Mesothelial cell of epicardium (in vitro differentiated cells): ENCODE data around the gene ALG1. TPM values are rescaled to one million over a fixed set of nuclear protein-coding genes. Genes with fewer than 3 reads are reported as not detected.

Experiments used
- DNase-seq, 2 experiments: peaks; one replicate each; pipeline ENCODE4 v3.0.0; 2021; ENCODE audit warnings: low spot score in 2 of 2; ENCODE audit not compliant: unreplicated experiment in 2 of 2
- H3K27ac Mint-ChIP-seq: 2 replicates; pipeline ENCODE4 v1.8.0; 2021; ENCODE audit warnings: mixed read lengths
- H3K27me3 Mint-ChIP-seq: 2 replicates; pipeline ENCODE4 v1.8.0; 2021; ENCODE audit warnings: low read depth, mixed read lengths
- H3K36me3 Mint-ChIP-seq: 2 replicates; pipeline ENCODE4 v1.8.0; 2021; ENCODE audit warnings: mixed read lengths
- H3K4me1 Mint-ChIP-seq: 2 replicates; pipeline ENCODE4 v1.8.0; 2021; ENCODE audit warnings: mixed read lengths
- H3K4me3 Mint-ChIP-seq: 2 replicates; pipeline ENCODE4 v1.8.0; 2021; ENCODE audit warnings: mild to moderate bottlenecking, moderate library complexity, mixed read lengths
- H3K9me3 Mint-ChIP-seq: 2 replicates; pipeline ENCODE4 v1.8.0; 2021; ENCODE audit warnings: mixed read lengths
- total RNA-seq: library from RNA; stranded (reverse); gene quantifications from 3 replicates; pipeline ENCODE4 v1.2.1, GENCODE V29; 2021
- TF ChIP-seq, protein P1 (sequence below): fragments of 200-600 bp; sonication (generic); IDR thresholded peaks from one replicate; pipeline ENCODE4 v1.5.0; 2021; ENCODE audit warnings: antibody characterized with exemption; ENCODE audit not compliant: unreplicated experiment

Gene ALG1, protein sequence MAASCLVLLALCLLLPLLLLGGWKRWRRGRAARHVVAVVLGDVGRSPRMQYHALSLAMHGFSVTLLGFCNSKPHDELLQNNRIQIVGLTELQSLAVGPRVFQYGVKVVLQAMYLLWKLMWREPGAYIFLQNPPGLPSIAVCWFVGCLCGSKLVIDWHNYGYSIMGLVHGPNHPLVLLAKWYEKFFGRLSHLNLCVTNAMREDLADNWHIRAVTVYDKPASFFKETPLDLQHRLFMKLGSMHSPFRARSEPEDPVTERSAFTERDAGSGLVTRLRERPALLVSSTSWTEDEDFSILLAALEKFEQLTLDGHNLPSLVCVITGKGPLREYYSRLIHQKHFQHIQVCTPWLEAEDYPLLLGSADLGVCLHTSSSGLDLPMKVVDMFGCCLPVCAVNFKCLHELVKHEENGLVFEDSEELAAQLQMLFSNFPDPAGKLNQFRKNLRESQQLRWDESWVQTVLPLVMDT
- total RNA-seq: 18.0 to 21.3 TPM (median 19.4 TPM) in 3 replicates

DNA sequence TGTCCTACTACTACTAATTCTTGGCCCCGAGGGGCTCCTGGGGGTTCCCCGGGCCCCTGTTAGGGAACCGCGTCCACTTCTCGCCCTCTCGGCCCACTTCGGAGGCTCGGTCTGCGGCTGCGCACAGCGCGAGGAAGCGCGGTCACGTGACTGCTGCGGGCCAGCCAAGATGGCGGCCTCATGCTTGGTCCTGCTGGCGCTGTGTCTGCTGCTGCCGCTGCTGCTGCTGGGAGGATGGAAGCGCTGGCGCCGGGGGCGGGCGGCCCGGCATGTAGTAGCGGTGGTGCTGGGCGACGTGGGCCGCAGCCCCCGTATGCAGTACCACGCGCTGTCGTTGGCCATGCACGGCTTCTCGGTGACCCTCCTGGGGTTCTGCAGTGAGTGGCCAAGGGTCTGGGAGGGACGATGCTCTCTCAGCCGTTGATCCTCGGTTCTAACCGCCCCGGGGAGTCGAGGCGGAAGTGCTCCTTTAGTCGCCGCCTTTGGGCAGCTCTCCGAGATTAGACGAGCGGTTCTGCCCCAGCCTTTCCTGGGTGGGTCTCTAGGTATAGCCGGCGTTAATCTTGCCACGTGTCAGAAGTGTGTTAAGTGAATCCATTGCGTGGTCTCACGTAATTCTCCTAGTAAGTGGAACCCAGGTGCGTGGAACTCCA, at the start of gene ALG1:
ALG1 (plus strand) TSS at position 163 of the 653 bp plus-strand sequence; CDS start at position 170, 7 bp downstream.
- Mint-ChIP-seq H3K4me3 (peak within 1 kb of the TSS; percentile 97), H3K36me3 (peaks cover 10% of the 10 kb centered on the region), H3K9me3 (no peaks in the 10 kb centered on the region), H3K27me3 (peaks cover 8% of the 10 kb centered on the region), H3K4me1 (peaks cover 17% of the 10 kb centered on the region), H3K27ac (peak within 1 kb of the TSS; percentile 95)
- TF ChIP-seq, protein P1, sequence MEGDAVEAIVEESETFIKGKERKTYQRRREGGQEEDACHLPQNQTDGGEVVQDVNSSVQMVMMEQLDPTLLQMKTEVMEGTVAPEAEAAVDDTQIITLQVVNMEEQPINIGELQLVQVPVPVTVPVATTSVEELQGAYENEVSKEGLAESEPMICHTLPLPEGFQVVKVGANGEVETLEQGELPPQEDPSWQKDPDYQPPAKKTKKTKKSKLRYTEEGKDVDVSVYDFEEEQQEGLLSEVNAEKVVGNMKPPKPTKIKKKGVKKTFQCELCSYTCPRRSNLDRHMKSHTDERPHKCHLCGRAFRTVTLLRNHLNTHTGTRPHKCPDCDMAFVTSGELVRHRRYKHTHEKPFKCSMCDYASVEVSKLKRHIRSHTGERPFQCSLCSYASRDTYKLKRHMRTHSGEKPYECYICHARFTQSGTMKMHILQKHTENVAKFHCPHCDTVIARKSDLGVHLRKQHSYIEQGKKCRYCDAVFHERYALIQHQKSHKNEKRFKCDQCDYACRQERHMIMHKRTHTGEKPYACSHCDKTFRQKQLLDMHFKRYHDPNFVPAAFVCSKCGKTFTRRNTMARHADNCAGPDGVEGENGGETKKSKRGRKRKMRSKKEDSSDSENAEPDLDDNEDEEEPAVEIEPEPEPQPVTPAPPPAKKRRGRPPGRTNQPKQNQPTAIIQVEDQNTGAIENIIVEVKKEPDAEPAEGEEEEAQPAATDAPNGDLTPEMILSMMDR: no peak
- DNase-seq: peak; percentile 79 to 90

DNA sequence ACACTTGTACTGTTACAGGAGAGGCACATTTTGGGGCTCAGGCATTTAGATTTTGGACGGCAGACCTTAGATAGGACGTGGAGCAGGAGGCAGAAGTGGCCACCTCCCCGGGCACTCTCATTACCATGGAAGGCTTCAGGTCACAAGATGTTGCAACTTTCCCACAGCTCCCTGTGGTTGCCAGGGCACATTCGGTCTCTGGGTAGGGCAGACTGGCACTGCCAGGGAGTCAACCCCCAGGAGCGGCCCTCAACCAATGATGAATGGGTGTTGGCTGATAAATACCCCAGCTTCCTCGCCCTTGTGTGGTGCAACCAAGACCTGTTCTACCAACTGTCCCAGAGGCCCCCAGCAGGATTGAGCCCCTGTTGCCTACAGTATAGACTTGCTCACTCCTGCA, 49.1 kb upstream of the ALG1 start:
- no peak for DNase-seq
- no peaks in the 10 kb centered on the region for H3K36me3 Mint-ChIP-seq
- peaks cover 5% of the 10 kb centered on the region for H3K27me3 Mint-ChIP-seq
- no peak overlapping the region for H3K4me3 Mint-ChIP-seq
- no peaks in the 10 kb centered on the region for H3K9me3 Mint-ChIP-seq
- TF ChIP-seq, protein P1: no peak
- H3K27ac Mint-ChIP-seq: no peak overlapping the region
- H3K4me1 Mint-ChIP-seq: no peaks in the 10 kb centered on the region

DNA sequence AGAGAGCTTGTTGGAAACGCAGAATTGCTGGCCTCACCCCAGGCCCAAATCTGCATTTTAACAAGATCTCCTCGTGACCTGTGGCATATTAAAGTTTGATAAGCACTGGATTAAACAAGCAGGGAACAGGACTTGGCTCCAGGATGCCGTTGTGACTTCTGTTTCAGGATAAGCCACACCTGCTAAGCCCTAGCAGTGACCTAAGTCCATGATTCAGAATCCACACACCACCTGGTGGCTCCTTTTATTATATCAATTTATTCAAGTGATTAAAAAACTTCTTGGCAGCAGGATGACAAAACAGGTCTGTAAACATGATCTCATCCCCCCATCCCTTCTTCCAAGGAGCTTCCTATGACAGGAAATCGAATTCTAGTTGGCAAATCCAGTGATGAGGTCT, 47.0 kb upstream of the ALG1 start:
- peaks cover 5% of the 10 kb centered on the region for H3K27me3 Mint-ChIP-seq
- no peaks in the 10 kb centered on the region for H3K4me1 Mint-ChIP-seq
- no peaks in the 10 kb centered on the region for H3K36me3 Mint-ChIP-seq
- TF ChIP-seq, protein P1: peak; percentile 14
- H3K9me3 Mint-ChIP-seq: no peaks in the 10 kb centered on the region
- DNase-seq: no peak
- H3K27ac Mint-ChIP-seq: no peak overlapping the region
- no peak overlapping the region for H3K4me3 Mint-ChIP-seq

DNA sequence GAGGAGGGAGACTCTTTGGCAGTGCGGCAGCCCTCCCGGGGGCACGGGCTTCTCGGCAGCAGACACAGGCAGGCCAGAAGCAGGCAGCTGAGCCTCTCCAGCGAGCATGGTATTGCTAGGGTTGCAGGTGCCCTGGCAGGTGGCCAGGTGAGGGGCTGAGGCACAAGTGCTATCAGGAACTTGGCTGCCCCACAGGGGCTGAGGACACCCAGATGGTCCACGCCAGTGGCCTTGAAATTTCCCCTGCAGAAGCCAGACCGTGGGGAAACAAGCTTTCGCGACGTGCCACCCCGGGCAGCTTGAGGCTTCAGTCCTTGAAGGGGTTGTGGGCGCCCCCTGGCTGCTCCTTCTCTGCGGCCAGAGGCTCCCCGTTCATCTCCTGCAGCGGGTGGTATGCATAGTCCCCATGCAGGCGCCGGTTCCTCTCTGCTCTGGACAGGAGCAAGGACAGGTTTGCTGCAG, 46.4 kb upstream of the ALG1 start:
- Mint-ChIP-seq H3K9me3 (no peaks in the 10 kb centered on the region), H3K4me3 (no peak overlapping the region), H3K27me3 (peaks cover 2% of the 10 kb centered on the region), H3K4me1 (no peaks in the 10 kb centered on the region), H3K27ac (no peak overlapping the region), H3K36me3 (no peaks in the 10 kb centered on the region)
- TF ChIP-seq, protein P1: no peak
- peak in 1 of 2 experiments; percentile 45 for DNase-seq

DNA sequence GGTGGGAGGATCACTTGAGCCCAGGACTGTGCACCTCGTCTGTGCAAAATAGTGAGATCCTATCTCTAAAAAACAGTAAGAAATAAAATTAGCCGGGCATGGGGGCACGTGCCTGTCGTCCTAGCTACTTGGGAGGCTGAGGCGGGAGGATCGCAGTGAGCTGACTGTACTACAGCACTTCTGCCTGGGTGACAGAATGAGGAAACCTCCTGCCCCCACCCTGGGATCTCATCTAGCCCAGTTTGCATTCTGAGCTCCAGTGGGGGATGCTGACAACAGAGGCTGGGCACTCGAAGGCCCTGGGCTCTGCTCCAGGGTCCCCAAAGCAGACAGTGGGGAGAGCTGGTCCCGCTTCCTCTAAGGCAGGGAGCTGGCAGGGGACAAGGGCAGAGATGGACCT, 45.0 kb upstream of the ALG1 start:
- no peak for DNase-seq
- no peak overlapping the region for H3K27ac Mint-ChIP-seq
- no peaks in the 10 kb centered on the region for H3K4me1 Mint-ChIP-seq
- no peak overlapping the region for H3K4me3 Mint-ChIP-seq
- no peaks in the 10 kb centered on the region for H3K36me3 Mint-ChIP-seq
- TF ChIP-seq, protein P1: no peak
- no peaks in the 10 kb centered on the region for H3K27me3 Mint-ChIP-seq
- H3K9me3 Mint-ChIP-seq: no peaks in the 10 kb centered on the region
